Muscle of leg (tissue), 11 donors: ENCODE data around the gene CRIM1. TPM values are rescaled to one million over a fixed set of nuclear protein-coding genes. Genes with fewer than 3 reads are reported as not detected.

Experiments
- DNase-seq: peaks from one replicate; pipeline ENCODE4 v3.0.0; 2013
- H3K27ac ChIP-seq: one replicate; pipeline ENCODE4 v1.5.1; 2013; ENCODE audit warnings: mild to moderate bottlenecking, low read length, control low read depth
- H3K27me3 ChIP-seq: one replicate; pipeline ENCODE4 v1.6.1; 2013; ENCODE audit warnings: low read length; ENCODE audit not compliant: control insufficient read depth, insufficient read depth
- H3K36me3 ChIP-seq: one replicate; pipeline ENCODE4 v1.6.1; 2013; ENCODE audit warnings: low read length; ENCODE audit not compliant: control insufficient read depth, insufficient read depth
- H3K4me1 ChIP-seq: one replicate; pipeline ENCODE4 v1.6.1; 2013; ENCODE audit warnings: low read length; ENCODE audit not compliant: control insufficient read depth, insufficient read depth
- H3K4me3 ChIP-seq: one replicate; pipeline ENCODE4 v1.5.1; 2013; ENCODE audit warnings: low read length, control low read depth
- H3K9me3 ChIP-seq: replicated peaks from 2 replicates; pipeline ENCODE4 v1.6.1; 2013; ENCODE audit warnings: low read depth, low read length; ENCODE audit not compliant: control insufficient read depth
- WGBS: methylation state at CpG from one replicate; pipeline ENCODE4 v1.1.5; 2013; ENCODE audit warnings: missing lambda C conversion rate; ENCODE audit not compliant: insufficient coverage; 5-methylcytosine and 5-hydroxymethylcytosine counted together
- polyA plus RNA-seq, 8 donors: library from polyadenylated mRNA; unstranded; fragments of 120-200 nt; gene quantifications; one replicate each; pipeline versions ENCODE4 v1.2.1 to v1.2.3, GENCODE V29; 2013; ENCODE audit warnings: inconsistent platforms in 1 of 8, low replicate concordance in 1 of 8; ENCODE audit not compliant: insufficient read length in 8 of 8, insufficient read depth in 1 of 8
- total RNA-seq: library from RNA; stranded (reverse); fragments of 120-200 nt; gene quantifications from one replicate; pipeline ENCODE4 v1.2.4, GENCODE V29; 2013

CRIM1 gene
- total and polyA plus RNA-seq, 9 donors = 14.0 to 31.8 (median 20.4) TPM

GRCh38 chr2:36540986-36541754 lies 185.6 kb downstream of the CRIM1 start:
- no peak for DNase-seq
- Histone ChIP-seq H3K9me3 (no peaks in the 10 kb centered on the region), H3K27ac (no peak overlapping the region), H3K36me3 (peaks cover 26% of the 10 kb centered on the region), H3K4me3 (no peak overlapping the region), H3K4me1 (peaks cover 4% of the 10 kb centered on the region), H3K27me3 (no peaks in the 10 kb centered on the region)
- WGBS = 95% methylated on average over 4 of the region's 11 CpGs

- H3K36me3 ChIP-seq = peaks cover 28% of the 10 kb centered on the region
- H3K27ac ChIP-seq = peak overlapping the region; percentile 6
Observed at GRCh38 chr2:36541891-36542595, 186.5 kb downstream of the CRIM1 start.

GRCh38 chr2:36544638-36545338 lies 189.2 kb downstream of the CRIM1 start:
- no peaks in the 10 kb centered on the region for H3K9me3 ChIP-seq
- H3K27me3 ChIP-seq = no peaks in the 10 kb centered on the region
- WGBS = 100% methylated on average over 1 of the region's 6 CpGs
- H3K4me1 ChIP-seq = peaks cover 4% of the 10 kb centered on the region
- no peak overlapping the region for H3K4me3 ChIP-seq
- no peak for DNase-seq
- peaks cover 31% of the 10 kb centered on the region for H3K36me3 ChIP-seq
- H3K27ac ChIP-seq = no peak overlapping the region

More at GRCh38 chr2:36541891-36542595, 186.5 kb downstream of the CRIM1 start:
- 75% methylated on average over 2 of the region's 4 CpGs for WGBS
- Histone ChIP-seq H3K9me3 (no peaks in the 10 kb centered on the region), H3K4me1 (peaks cover 4% of the 10 kb centered on the region), H3K27me3 (no peaks in the 10 kb centered on the region), H3K4me3 (no peak overlapping the region)
- DNase-seq = peak; percentile 13

GRCh38 chr2:36545871-36546416 lies 190.4 kb downstream of the CRIM1 start:
- no peak for DNase-seq
- WGBS = no CpG with 5 or more reads among the region's 1 CpG
- Histone ChIP-seq H3K36me3 (peaks cover 27% of the 10 kb centered on the region), H3K27ac (no peak overlapping the region), H3K27me3 (no peaks in the 10 kb centered on the region), H3K4me3 (no peak overlapping the region), H3K4me1 (peaks cover 4% of the 10 kb centered on the region), H3K9me3 (no peaks in the 10 kb centered on the region)

GRCh38 chr2:36547906-36548305 lies 192.3 kb downstream of the CRIM1 start:
- Histone ChIP-seq H3K4me3 (no peak overlapping the region), H3K4me1 (no peaks in the 10 kb centered on the region), H3K27me3 (no peaks in the 10 kb centered on the region), H3K27ac (no peak overlapping the region), H3K36me3 (peaks cover 30% of the 10 kb centered on the region), H3K9me3 (no peaks in the 10 kb centered on the region)
- WGBS = 100% methylated on average over 1 of the region's 3 CpGs
- no peak for DNase-seq

GRCh38 chr2:36549165-36549574 lies 193.6 kb downstream of the CRIM1 start:
- Histone ChIP-seq H3K27me3 (no peaks in the 10 kb centered on the region), H3K4me3 (no peak overlapping the region), H3K9me3 (no peaks in the 10 kb centered on the region), H3K36me3 (peaks cover 36% of the 10 kb centered on the region), H3K4me1 (no peaks in the 10 kb centered on the region), H3K27ac (no peak overlapping the region)
- no peak for DNase-seq
- WGBS = 35% methylated on average over 3 of the region's 7 CpGs

GRCh38 chr2:36550006-36550405 lies 194.4 kb downstream of the CRIM1 start:
- WGBS = no CpG with 5 or more reads among the region's 5 CpGs
- no peak overlapping the region for H3K27ac ChIP-seq
- H3K4me3 ChIP-seq = no peak overlapping the region
- H3K9me3 ChIP-seq = no peaks in the 10 kb centered on the region
- no peaks in the 10 kb centered on the region for H3K4me1 ChIP-seq
- peaks cover 38% of the 10 kb centered on the region for H3K36me3 ChIP-seq
- no peak for DNase-seq
- H3K27me3 ChIP-seq = no peaks in the 10 kb centered on the region

- peak; percentile 37 for DNase-seq
- H3K4me1 ChIP-seq = no peaks in the 10 kb centered on the region
- WGBS = 51% methylated on average over 2 of the region's 4 CpGs
- no peaks in the 10 kb centered on the region for H3K9me3 ChIP-seq
- H3K36me3 ChIP-seq = peaks cover 32% of the 10 kb centered on the region
- no peaks in the 10 kb centered on the region for H3K27me3 ChIP-seq
- H3K27ac ChIP-seq = no peak overlapping the region
- no peak overlapping the region for H3K4me3 ChIP-seq
Observed at GRCh38 chr2:36553683-36554082, 198.1 kb downstream of the CRIM1 start.

GRCh38 chr2:36554531-36554930 lies 199.0 kb downstream of the CRIM1 start:
- peaks cover 27% of the 10 kb centered on the region for H3K36me3 ChIP-seq
- WGBS = no CpG with 5 or more reads among the region's 1 CpG
- H3K4me3 ChIP-seq = no peak overlapping the region
- DNase-seq = no peak
- H3K27me3 ChIP-seq = no peaks in the 10 kb centered on the region
- H3K9me3 ChIP-seq = no peaks in the 10 kb centered on the region
- H3K27ac ChIP-seq = no peak overlapping the region
- H3K4me1 ChIP-seq = no peaks in the 10 kb centered on the region

GRCh38 chr2:36555789-36556188 lies 200.2 kb downstream of the CRIM1 start:
- Histone ChIP-seq H3K36me3 (peaks cover 30% of the 10 kb centered on the region), H3K27me3 (no peaks in the 10 kb centered on the region), H3K27ac (no peak overlapping the region), H3K4me3 (no peak overlapping the region), H3K9me3 (no peaks in the 10 kb centered on the region), H3K4me1 (no peaks in the 10 kb centered on the region)
- no peak for DNase-seq
- WGBS = no CpG with 5 or more reads among the region's 3 CpGs
